ENCODE measurements around the gene CRTC3. TPM values are rescaled to one million over a fixed set of nuclear protein-coding genes. Genes with fewer than 3 reads are reported as not detected.

The CRTC3 gene
- total and polyA plus RNA-seq, 2 of the 4 experiments (the other 2 are of a cell fraction) = 4.7 to 14.8 TPM

DNA sequence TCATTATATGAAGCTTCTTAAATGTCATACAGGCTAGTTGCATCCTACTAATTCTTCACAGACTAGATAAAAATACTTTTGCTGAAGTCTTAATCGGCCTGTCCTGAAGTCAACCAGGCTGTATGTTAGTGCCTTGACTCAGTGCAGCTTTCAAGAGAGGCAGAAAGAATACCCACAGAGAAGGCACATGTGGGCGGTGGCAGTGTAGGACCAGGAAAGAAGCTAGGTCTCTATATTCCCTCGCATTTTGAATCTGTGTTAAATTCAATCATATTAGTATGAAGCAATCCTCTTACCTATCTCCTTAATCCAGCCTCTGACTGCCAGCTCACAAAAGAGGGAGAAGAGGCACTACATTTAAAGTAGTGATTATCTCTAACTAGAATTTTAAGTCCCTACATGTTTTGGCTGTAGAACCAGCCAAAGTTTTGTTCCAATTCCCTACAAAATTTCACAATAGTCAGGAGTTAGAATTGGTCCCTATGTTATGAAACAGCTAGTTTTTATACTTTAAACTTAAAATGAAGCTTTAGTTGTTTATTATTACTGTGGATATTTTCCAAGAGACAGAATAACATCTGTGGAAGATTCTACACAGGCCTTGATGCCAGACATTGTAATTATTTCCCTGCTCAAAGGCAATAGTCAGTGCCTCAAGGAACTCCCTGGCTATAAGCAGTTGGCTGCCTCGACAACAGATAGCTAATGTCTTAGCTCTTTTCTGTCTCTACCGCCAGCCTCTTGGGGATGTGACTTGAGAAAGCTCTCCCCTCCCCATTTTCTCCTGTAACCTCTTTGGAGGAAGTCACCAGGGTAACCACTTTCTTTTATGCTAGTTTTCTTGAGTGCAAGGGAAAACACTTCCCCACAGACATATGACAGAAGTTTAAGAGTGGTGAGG lies 31.9 kb downstream of the CRTC3 start:
- WGBS, 2 experiments (ENCODE audit: extremely low coverage in 2 of 2, insufficient read length in 1 of 2) = no CpG with 5 or more reads among the region's 5 CpGs
- intact Hi-C loops (cut with micrococcal nuclease) (no loop called here), dilution Hi-C loops (cut with HindIII; ENCODE audit: low sequenced_read_pairs, unreplicated experiment) (no loop called here), in situ Hi-C loops (cut with MboI; ENCODE audit: low sequenced_read_pairs) (no loop called here)
- Histone ChIP-seq H3K56ac (ENCODE audit: extremely low read depth, insufficient read depth, low read length) (0 out of 2 replicates have a peak overlapping the region, but pooled peaks have one; percentile 40), H3K4me1 (ENCODE audit: control insufficient read depth, insufficient read depth, low read length) (peaks cover 39% of the 10 kb centered on the region), H3K36me3 (ENCODE audit: control insufficient read depth, insufficient read depth, low read length) (peaks cover 4% of the 10 kb centered on the region; the same call in 1 of the 2 replicates), H3K4me2 (ENCODE audit: low read depth, low read length) (peak overlapping the region; percentile 66), H3K4me3 (ENCODE audit: insufficient read depth, low read depth, low read length) (no peak overlapping the region), H2BK5ac (ENCODE audit: low read depth, low read length, poor library complexity, severe bottlenecking) (peak overlapping the region; percentile 93), H3K9me3 (ENCODE audit: control insufficient read depth, insufficient read depth, low read length) (no peaks in the 10 kb centered on the region), H3K9ac (ENCODE audit: low read depth, low read length) (peak overlapping the region; percentile 48; the same call in 1 of the 2 replicates), H2BK20ac (ENCODE audit: low read depth, low read length) (peak overlapping the region; percentile 47), H4K5ac (ENCODE audit: low read depth, low read length) (peak overlapping the region; percentile 92), H4K20me1 (ENCODE audit: insufficient read depth, low read length) (peaks cover 32% of the 10 kb centered on the region), H4K8ac (ENCODE audit: low read depth in 2 of 2, low read length in 2 of 2) (peak overlapping the region; percentile 13 to 79; a peak in 3 of 4 replicates), H3K23ac (ENCODE audit: low read depth, low read length) (peak overlapping the region; percentile 50; the same call in 1 of the 2 replicates), H2AFZ (replicated peaks; ENCODE audit: low read length, poor library complexity) (no peak overlapping the region), H3K4ac (ENCODE audit: low read depth, low read length) (peak overlapping the region; percentile 77), H3K9me1 (ENCODE audit: insufficient read depth, low read length) (peaks cover 25% of the 10 kb centered on the region), H3K79me1 (ENCODE audit: low read depth in 1 of 2, low read length in 2 of 2) (peaks cover 38 to 86% of the 10 kb centered on the region in 2 experiments), H2AK5ac (ENCODE audit: low read depth, low read length) (peak overlapping the region; percentile 79; the same call in 1 of the 2 replicates), H3K27me3 (ENCODE audit: control insufficient read depth, insufficient read depth, low read length) (no peaks in the 10 kb centered on the region), H2AK9ac (replicated peaks; ENCODE audit: low read depth, low read length, poor library complexity) (no peak overlapping the region), H4K91ac (ENCODE audit: insufficient read depth, low read depth, low read length) (peak overlapping the region; percentile 70), H2BK120ac (ENCODE audit: low read depth, low read length) (peak overlapping the region; percentile 53), H3K27ac (ENCODE audit: insufficient read depth, low read length) (peak overlapping the region; percentile 98; the same call in 1 of the 2 replicates), H2BK15ac (ENCODE audit: low read depth, low read length) (peak overlapping the region; percentile 41; the same call in 2 of the 3 replicates), H3K14ac (replicated peaks; ENCODE audit: low read depth, low read length) (peak overlapping the region; percentile 82), H3K18ac (ENCODE audit: low read depth, low read length) (peak overlapping the region; percentile 98)
- CTCF ChIA-PET = interaction anchor here (0.6 to 0.9 kb wide), 2 partner anchors 13 to 16 kb away, joined by 3 to 4 read pairs; no protein-coding TSS in a partner anchor
- peak; percentile 67 for ATAC-seq (ENCODE audit: low read depth)
- peak; percentile 81 for DNase-seq
- no TSS peak for BruUV-seq (replicated peaks)
- POLR2A ChIA-PET (ENCODE audit: unreplicated experiment) = no interaction called here
- TF ChIP-seq CEBPB (IDR thresholded peaks at IDR 0.05; ENCODE audit: low read depth, low read length) (peak; percentile 79), POLR2A (IDR thresholded peaks at IDR 0.05; ENCODE audit: low read depth, low read length) (no peak)
